Adipose tissue (tissue), 3 donors: ENCODE results near the gene SENP6. TPM values are rescaled to one million over a fixed set of nuclear protein-coding genes. Genes with fewer than 3 reads are reported as not detected.
"Not testable (repeated sequence)": the region's sequence is repeated elsewhere in the genome, so short reads cannot be mapped to it uniquely, and the experiment has no call there.

Experiments used
- H3K27ac ChIP-seq: one replicate; pipeline ENCODE4 v1.5.1; 2013; ENCODE audit warnings: low read depth, low read length
- WGBS, 3 donors: extraction: QIAGEN DNeasy Blood & Tissue Kit; methylation state at CpG; one replicate each; pipeline ENCODE4 v1.1.7; 2013; 5-methylcytosine and 5-hydroxymethylcytosine counted together
- polyA plus RNA-seq, 3 donors: library from polyadenylated mRNA; stranded (reverse); fragments of 200-250 nt; gene quantifications; one replicate each; pipeline ENCODE4 v1.2.3, GENCODE V29; 2013
- donor health status: healthy with polysubstance abuse.
- donor health status: Bipolar disorder and iron deficiency.
- donor health status: healthy.

SENP6 gene, protein sequence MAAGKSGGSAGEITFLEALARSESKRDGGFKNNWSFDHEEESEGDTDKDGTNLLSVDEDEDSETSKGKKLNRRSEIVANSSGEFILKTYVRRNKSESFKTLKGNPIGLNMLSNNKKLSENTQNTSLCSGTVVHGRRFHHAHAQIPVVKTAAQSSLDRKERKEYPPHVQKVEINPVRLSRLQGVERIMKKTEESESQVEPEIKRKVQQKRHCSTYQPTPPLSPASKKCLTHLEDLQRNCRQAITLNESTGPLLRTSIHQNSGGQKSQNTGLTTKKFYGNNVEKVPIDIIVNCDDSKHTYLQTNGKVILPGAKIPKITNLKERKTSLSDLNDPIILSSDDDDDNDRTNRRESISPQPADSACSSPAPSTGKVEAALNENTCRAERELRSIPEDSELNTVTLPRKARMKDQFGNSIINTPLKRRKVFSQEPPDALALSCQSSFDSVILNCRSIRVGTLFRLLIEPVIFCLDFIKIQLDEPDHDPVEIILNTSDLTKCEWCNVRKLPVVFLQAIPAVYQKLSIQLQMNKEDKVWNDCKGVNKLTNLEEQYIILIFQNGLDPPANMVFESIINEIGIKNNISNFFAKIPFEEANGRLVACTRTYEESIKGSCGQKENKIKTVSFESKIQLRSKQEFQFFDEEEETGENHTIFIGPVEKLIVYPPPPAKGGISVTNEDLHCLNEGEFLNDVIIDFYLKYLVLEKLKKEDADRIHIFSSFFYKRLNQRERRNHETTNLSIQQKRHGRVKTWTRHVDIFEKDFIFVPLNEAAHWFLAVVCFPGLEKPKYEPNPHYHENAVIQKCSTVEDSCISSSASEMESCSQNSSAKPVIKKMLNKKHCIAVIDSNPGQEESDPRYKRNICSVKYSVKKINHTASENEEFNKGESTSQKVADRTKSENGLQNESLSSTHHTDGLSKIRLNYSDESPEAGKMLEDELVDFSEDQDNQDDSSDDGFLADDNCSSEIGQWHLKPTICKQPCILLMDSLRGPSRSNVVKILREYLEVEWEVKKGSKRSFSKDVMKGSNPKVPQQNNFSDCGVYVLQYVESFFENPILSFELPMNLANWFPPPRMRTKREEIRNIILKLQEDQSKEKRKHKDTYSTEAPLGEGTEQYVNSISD
- 10 to 100 TPM; 16.1 to 29.4 (median 29.1) TPM for polyA plus RNA-seq

DNA sequence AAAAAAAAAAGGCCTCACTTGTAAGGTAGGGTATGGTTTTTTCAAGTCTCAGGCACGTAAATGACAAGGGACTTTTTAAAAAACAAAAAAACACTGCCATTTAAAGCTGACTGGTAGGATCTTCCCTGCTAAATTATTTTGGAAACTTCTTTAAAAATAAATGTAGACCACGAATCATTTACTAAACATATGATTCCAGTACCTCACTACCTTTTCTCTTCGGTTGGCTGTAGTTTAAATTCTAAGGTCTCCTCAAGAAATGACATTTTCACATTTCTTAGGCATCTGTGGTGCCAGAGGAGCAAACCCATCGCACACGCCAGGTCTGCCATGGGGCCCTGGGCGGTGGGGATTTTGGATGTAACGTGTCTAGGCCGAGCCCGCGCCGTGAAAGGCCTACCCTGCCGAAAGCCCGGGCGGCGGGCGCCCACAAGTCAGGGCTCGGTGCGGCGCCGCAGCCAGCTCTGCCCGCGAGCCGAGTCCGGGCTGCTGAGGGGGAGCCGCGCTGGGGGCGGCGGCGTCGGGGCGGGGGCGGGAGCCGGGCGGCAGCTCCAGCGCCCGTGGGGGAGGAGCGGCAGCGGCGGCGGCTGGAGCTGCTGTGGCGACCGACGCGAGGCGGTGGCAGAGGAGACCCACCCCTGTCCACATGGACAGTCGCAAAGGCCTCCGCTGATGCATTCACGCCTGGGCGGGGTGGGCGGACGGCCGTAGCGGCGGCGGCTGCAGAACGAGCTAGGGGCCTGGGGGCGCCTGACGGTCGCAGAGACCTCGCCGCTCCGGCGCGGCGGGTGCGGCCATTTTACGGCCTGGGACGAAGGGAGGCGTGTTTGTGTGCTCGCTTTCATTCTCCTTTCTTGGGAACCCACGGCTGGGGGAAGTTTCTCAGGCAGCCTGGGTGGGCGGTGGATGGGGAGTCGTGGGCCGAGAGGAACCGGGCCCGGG is at the start of gene SENP6:
TSS of gene SENP6 (plus strand) at position 577 of the 942 bp plus-strand sequence. CDS start 645 bp downstream, outside the sequence.
- WGBS, 3 donors = 0 to 1% (median 1%) methylated on average over 73 to 76 of the region's 76 CpGs

DNA sequence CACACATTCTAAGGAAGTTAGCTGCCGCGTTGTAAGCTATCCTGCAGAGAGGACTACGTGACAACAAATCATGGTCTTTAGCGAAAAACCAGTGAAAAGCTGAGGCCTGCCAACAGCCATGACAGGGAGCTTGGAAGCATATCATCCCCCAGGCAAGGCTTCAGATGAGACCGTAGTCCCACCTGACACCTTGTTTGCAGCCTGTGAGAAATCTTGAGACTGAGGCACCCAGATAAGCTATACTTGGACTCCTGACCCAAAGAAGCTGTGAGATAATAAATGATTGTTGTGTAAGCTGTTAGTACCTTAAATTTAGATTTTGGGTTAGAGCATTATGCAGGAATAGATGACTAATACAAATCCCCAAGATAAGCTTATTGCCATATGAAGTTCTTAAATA is 45.4 kb upstream of the SENP6 start:
- 66 to 83% (median 77%) methylated on average over 5 of the region's 5 CpGs for WGBS, 3 donors
- H3K27ac ChIP-seq = no peak overlapping the region

More for the DNA sequence above, at the start of gene SENP6:
- H3K27ac ChIP-seq = peak within 1 kb of the TSS; percentile 92

DNA sequence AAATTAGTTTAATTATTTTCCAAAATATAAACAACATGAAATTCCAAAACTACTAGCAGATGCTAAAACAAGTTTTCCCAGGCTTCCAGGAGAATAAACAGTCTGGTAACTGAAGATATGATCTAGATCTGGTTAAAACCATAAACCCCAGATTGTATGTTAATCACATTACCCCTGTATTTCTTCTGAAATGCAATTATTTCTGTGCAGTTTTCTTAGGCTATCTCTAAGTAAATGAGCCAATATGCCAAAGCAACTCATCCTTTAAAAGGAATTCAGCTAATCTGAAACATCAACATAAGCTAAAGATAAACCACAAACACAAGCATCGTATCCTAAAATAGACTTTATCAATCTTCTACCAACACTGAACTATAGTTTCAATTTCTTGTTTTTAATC is 44.6 kb upstream of the SENP6 start:
- WGBS, 3 donors = 81 to 91% (median 87%) methylated on average over 1 of the region's 1 CpG
- H3K27ac ChIP-seq = no peak overlapping the region

DNA sequence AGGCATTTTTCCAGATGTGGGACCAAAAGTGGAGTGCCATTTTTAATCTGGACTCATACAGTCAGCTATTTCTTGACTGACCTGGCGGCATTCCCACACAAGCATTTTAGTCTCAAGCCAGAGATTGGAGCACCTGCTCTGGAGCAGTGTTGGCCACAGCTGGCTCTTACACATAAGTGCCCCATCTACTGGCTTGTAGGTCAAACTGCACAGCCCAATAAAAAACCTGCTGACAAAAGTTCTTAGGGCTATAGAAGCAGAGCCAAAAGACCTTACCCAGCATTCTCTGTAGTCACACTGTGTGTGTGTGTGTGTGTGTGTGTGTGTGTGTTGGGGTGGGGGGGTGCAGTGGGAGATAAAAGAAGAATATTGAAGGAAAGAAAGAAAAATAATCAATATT is 38.6 kb upstream of the SENP6 start:
- WGBS, 3 donors = 38 to 86% (median 40%) methylated on average over 1 of the region's 1 CpG
- no peak overlapping the region for H3K27ac ChIP-seq

DNA sequence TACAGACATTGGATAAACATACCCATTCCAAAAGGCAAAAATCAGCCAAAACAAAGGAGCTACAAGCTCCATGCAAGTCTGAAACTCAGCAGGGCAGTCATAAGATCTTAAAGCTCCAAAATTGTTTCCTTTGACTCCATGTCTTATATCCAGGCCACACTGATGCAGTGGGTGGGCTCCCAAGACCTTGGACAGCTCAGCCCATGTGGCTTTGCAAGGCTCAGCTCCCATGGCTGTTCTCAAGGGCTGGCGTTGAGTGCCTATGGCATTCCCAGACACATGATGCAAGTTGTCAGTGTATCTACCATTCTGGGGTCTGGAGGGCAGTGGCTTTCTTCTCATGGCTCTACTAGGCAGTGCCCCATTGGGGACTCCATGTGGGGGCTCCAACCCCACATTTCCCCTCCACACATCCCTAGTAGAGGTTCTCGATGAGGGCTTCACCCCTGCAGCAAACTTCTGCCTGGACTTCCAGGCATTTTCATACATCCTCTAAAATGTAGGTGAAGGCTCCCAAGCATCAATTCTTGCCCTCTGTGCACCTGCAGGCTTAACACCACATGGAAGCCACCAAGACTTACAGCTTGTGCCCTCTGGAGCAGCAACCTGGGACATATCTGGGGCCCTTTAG is 35.4 kb upstream of the SENP6 start:
- H3K27ac ChIP-seq = no peak overlapping the region
- whole genome bisulfite sequencing, 3 donors = 91 to 93% (median 92%) methylated on average over 2 of the region's 2 CpGs

DNA sequence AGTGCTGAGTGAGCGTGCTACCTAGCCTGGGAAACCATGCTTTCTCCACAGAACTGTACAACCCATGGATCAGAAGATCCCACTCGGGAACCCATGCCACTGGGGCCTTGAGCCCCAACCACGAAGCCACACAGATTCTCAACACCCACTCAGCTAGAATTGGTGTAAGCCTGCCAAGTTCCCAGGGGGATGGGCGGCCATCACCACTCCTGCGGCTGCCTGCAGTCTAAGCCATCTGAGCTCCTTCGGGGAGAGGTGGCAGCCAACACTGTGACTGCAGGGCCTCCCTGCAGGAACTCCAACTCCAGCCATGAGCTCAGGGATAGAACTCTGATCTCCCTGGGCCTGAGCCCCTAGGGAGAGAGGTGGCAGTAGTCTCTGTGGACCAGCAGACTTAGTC is 33.6 kb upstream of the SENP6 start:
- 84 to 96% (median 93%) methylated on average over 6 of the region's 6 CpGs for WGBS, 3 donors
- H3K27ac ChIP-seq = no peak overlapping the region

DNA sequence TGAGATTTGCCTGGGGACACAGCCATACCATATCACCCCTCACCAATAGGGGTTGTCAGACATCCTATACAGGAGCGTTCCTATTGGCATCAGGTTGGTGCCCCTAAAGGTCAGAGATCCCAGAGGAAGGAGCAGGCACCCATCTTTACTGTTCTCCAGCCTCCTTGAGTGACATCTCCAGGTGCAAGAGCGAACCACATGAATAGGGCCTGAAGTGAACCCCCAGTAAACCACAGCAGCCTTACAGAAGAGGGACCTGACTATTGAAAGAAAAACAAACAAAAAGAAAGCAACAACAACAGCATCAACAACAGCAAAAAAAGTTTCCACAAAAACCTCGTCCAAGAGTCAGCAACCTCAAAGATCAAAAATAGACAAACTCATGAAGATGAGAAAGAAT is 32.7 kb upstream of the SENP6 start:
- WGBS, 3 donors = 59 to 65% (median 62%) methylated on average over 3 of the region's 3 CpGs
- H3K27ac ChIP-seq = no peak overlapping the region

DNA sequence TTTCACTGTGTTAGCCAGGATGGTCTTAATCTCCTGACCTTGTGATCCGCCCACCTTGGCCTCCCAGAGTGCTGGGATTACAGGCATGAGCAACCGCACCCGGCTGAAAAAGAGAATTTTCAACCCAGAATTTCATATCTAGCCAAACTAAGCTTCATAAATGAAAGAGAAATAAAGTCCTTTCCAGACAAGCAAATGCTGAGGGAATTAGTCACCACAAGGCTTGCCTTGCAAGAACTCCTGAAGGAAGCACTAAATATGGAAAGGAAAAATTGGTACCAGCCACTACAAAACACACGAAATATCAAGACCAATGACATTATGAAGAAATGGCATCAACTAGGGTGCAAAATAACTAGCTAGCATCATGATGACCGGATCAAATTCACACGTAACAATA is 31.0 kb upstream of the SENP6 start:
- WGBS, 3 donors = 93 to 95% (median 95%) methylated on average over 6 of the region's 6 CpGs
- H3K27ac ChIP-seq = not testable (repeated sequence)

DNA sequence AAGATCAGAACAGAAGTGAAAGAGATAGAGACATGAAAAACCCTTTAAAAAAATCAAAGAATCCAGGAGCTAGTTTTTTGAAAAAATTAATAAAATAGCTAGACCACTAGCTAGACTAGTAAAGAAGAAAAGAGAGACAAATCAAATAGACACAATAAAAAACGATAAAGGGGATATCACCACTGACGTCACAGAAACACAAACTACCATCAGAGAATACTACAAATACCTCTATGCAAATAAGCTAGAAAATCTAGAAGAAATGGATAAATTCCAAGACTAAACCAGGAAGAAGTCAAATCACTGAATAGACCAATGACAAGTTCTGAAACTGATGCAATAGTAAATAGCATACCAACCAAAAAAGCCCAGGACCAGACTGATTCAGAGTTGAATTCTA is 29.6 kb upstream of the SENP6 start:
- WGBS, 3 donors = 85 to 92% (median 89%) methylated on average over 2 of the region's 2 CpGs
- H3K27ac ChIP-seq = no peak overlapping the region

DNA sequence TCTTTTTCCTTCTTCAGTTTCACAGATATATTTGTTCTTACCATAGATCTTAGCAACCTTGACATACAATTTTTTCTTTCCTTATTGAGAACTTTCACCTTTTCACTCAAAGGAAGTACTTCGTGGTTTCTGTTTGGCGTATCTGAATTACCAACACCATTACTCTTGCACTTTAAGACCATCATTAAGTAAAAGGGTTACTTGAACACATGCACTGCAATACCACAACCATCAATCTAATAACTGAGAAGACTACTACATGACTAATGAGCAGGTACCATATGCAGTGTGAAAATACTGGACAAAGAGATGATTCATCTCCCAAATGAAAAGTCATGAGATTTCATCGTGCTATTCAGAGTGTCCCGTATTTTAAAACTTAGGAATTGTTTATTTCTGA is 21.7 kb upstream of the SENP6 start:
- no peak overlapping the region for H3K27ac ChIP-seq
- 67 to 87% (median 77%) methylated on average over 4 of the region's 4 CpGs for WGBS, 3 donors

DNA sequence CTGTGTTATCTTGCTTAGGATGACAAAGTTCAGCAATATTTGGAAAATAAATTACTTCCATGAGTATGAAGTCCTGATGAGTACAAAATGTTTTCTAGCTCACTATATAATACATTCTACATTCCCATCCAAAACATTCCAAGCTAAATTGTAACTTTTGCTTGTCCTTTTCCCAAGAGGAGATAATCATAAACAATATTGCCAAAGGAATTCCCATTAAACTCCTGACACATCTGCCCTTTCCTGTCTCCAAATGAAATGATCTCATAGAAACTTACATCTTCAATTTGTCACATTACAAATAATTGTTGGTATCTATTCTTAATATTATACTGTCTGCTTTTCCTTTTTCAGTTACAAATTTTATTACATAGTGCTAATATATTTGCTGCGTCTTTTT is 20.4 kb upstream of the SENP6 start:
- H3K27ac ChIP-seq = no peak overlapping the region
- 85 to 89% (median 87%) methylated on average over 1 of the region's 1 CpG for WGBS, 3 donors

DNA sequence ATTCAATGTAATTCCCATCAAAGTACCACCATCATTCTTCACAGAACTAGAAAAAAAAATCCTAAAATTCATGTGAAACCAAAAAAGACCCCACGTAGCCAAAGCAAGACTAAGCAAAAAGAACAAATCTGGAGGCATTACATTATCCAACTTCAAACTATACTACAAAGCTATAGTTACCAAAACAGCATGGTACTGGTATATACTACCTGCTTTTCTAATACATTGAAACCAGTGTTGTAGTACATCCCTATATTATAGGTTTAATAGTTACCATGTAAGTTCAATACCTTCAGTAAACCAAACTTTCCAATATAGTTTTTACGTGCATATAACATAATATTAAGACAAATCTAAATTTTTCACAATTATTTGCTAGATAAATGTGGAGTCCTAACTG is 17.1 kb upstream of the SENP6 start:
- H3K27ac ChIP-seq = not testable (repeated sequence)
- 72 to 95% (median 81%) methylated on average over 2 of the region's 2 CpGs for WGBS, 3 donors

DNA sequence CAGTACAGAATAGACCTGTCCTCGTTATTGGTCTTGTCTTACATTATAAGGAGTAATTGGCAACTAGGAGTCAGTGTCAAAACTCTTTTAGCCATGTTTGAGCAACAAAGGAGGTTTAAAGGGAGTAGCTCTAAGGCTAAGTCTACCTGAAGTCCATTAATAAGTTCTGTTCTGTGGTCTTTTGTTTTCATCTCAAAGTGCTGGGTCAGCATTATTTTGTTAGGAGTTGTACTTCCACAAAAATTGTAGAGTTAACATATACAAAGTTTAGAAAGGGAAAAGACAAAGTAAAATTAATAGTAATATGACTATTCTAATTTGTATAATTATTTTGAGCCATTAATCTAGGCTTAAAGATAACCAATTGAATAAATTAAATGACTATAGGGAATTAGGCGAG is 12.7 kb upstream of the SENP6 start:
- 96 to 98% (median 98%) methylated on average over 2 of the region's 2 CpGs for WGBS, 3 donors
- H3K27ac ChIP-seq = no peak overlapping the region

DNA sequence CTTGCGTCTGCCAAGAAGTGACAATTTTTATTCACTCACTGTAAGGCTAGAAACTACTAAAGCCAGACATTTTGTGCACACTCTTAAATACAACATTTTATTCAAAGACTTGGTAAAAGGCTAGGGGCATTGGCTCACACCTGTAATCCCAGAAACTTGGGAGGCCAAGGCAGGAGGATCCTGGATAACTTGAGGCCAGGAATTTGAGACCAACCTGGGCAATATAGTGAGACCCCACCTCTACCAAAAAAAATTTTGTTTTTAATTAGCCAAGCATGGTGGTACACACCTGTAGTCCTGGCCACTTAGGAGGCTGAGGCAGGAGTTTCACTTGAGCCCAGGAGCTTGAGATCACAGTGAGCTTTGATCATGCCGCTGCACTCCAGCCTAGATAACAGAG is 11.3 kb upstream of the SENP6 start:
- no peak overlapping the region for H3K27ac ChIP-seq
- 96 to 99% (median 98%) methylated on average over 2 of the region's 2 CpGs for WGBS, 3 donors

DNA sequence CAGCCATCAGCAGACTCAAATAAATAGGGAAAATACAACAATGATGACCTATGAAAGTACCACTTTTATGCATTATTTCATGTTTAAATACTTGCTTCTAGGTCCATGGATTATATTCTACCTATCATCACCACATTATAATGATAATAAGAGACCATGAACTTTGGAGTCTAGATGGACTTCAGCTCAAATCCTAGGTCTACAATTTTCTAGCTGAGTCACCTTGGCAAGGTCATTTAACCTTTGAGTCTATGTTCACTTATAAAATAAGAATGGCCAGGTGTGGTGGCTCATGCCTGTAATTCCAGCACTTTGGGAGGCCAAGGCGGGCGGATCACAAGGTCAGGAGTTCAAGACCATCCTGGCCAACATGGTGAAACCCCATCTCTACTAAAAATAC is 5.3 kb upstream of the SENP6 start:
- WGBS, 3 donors = 92 to 100% (median 97%) methylated on average over 2 of the region's 2 CpGs
- not testable (repeated sequence) for H3K27ac ChIP-seq

DNA sequence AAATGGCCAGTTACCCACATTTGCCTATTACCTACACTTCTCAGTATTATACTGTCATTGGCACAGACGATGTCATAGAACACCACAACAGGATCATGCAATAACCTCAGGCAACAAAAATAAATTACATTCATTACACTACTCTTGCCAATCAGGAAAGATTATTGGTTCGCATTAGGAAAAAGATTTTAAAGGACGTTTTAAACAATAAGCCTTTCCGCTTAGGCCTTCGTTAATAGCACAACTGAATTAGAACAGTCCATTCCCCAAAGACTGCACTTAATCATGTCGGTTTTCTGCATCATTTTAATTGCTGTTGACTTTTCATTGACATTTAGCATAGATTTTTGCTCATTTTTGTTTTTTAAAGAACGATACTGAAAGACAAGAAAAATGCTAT is 912 bp upstream of the SENP6 start:
- H3K27ac ChIP-seq = no peak overlapping the region
- 38 to 54% (median 48%) methylated on average over 7 of the region's 7 CpGs for WGBS, 3 donors

DNA sequence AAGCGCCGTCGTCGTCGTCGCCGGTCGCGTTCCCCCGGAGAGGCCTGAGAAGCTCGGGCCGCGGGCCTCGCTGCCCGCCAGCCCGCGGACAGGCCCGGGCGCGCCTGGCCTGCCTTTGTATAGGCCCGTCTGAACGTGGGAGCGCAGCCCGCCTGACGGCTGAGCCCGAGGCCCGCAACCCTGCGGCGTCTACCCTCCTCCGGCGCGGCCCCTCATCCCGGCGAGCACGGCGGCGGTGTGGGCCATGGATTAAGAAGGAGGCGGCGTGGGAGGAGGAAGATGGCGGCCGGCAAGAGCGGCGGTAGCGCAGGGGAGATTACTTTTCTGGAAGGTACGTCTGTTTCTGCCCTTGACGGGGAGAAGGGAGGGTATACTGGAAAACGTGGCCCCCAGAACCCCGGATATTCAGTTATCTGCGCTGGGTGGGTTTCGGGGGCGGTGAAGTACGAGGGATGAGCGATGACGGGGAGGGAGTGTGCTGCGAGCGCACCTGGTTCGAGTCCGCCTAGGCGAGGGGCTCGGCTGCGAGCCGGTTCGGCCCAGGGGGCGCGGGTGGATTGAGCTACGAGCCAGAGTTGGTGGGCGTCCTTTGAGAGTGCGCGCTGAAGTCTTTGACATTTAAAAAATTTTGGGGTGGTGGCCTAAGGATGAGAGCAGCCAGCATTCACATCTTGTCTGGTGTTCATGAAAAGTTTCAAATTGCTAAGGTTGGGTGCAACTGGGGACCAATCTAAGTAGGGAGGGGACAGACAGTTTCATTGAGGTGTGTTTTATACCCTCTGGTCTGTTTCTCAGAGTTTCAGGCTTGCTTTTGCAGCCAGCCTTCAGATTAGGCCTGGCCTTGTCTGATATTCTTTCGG is 796 bp downstream of the SENP6 start:
- peak overlapping the region; percentile 92 for H3K27ac ChIP-seq
- 0 to 1% (median 0%) methylated on average over 68 to 70 of the region's 70 CpGs for WGBS, 3 donors
